Mucosa of stomach (tissue), 1 donor: ENCODE measurements around the gene RNF113B.

Experiments used
- H3K27me3 ChIP-seq: one replicate; pipeline ENCODE4 v1.7.0; 2013; ENCODE audit warnings: mild to moderate bottlenecking, low read length; ENCODE audit not compliant: control insufficient read depth, insufficient read depth
- H3K36me3 ChIP-seq: one replicate; pipeline ENCODE4 v1.7.0; 2013; ENCODE audit warnings: low read length; ENCODE audit not compliant: control insufficient read depth, insufficient read depth
- H3K4me1 ChIP-seq: one replicate; pipeline ENCODE4 v1.7.0; 2013; ENCODE audit warnings: mild to moderate bottlenecking, low read length; ENCODE audit not compliant: control insufficient read depth, insufficient read depth
- H3K4me3 ChIP-seq: one replicate; pipeline ENCODE4 v1.7.0; 2013; ENCODE audit warnings: low read length
- H3K9ac ChIP-seq: one replicate; pipeline ENCODE4 v1.7.0; 2013; ENCODE audit warnings: mild to moderate bottlenecking, low read length, moderate library complexity
- H3K9me3 ChIP-seq: one replicate; pipeline ENCODE4 v1.7.0; 2013; ENCODE audit warnings: mild to moderate bottlenecking, low read length, moderate library complexity; ENCODE audit not compliant: control insufficient read depth
- donor health status: Pancreatic carcinoma.

The RNF113B gene

GRCh38 chr13:98176777-98177608, at the start of gene RNF113B:
TSS of gene RNF113B (minus strand) at chr13:98177269. CDS start at chr13:98177236, 33 bp downstream.
- Histone ChIP-seq H3K9ac (no peak within 1 kb of the TSS), H3K9me3 (no peaks in the 10 kb centered on the region), H3K36me3 (no peaks in the 10 kb centered on the region), H3K27me3 (no peaks in the 10 kb centered on the region), H3K4me3 (no peak within 1 kb of the TSS), H3K4me1 (peaks cover 34% of the 10 kb centered on the region)

- no peaks in the 10 kb centered on the region for H3K27me3 ChIP-seq
- H3K4me3 ChIP-seq: no peak overlapping the region
- H3K9me3 ChIP-seq: no peaks in the 10 kb centered on the region
- H3K36me3 ChIP-seq: no peaks in the 10 kb centered on the region
- no peak overlapping the region for H3K9ac ChIP-seq
- H3K4me1 ChIP-seq: no peaks in the 10 kb centered on the region
These were observed 49.4 kb upstream of the RNF113B start for GRCh38 chr13:98226496-98226895.

GRCh38 chr13:98225036-98225940, 48.2 kb upstream of the RNF113B start:
- Histone ChIP-seq H3K27me3 (no peaks in the 10 kb centered on the region), H3K4me1 (no peaks in the 10 kb centered on the region), H3K36me3 (no peaks in the 10 kb centered on the region), H3K4me3 (no peak overlapping the region), H3K9ac (no peak overlapping the region), H3K9me3 (no peaks in the 10 kb centered on the region)

GRCh38 chr13:98224557-98224956, 47.5 kb upstream of the RNF113B start:
- H3K9ac ChIP-seq: no peak overlapping the region
- H3K36me3 ChIP-seq: no peaks in the 10 kb centered on the region
- no peaks in the 10 kb centered on the region for H3K27me3 ChIP-seq
- H3K4me1 ChIP-seq: no peaks in the 10 kb centered on the region
- H3K9me3 ChIP-seq: no peaks in the 10 kb centered on the region
- H3K4me3 ChIP-seq: no peak overlapping the region

GRCh38 chr13:98223741-98224140, 46.7 kb upstream of the RNF113B start:
- no peaks in the 10 kb centered on the region for H3K27me3 ChIP-seq
- no peak overlapping the region for H3K4me3 ChIP-seq
- H3K4me1 ChIP-seq: no peaks in the 10 kb centered on the region
- no peaks in the 10 kb centered on the region for H3K9me3 ChIP-seq
- H3K36me3 ChIP-seq: no peaks in the 10 kb centered on the region
- H3K9ac ChIP-seq: no peak overlapping the region

GRCh38 chr13:98222816-98223215, 45.7 kb upstream of the RNF113B start:
- Histone ChIP-seq H3K4me1 (no peaks in the 10 kb centered on the region), H3K4me3 (no peak overlapping the region), H3K27me3 (no peaks in the 10 kb centered on the region), H3K9me3 (no peaks in the 10 kb centered on the region), H3K9ac (no peak overlapping the region), H3K36me3 (no peaks in the 10 kb centered on the region)

GRCh38 chr13:98222081-98222554, 45.0 kb upstream of the RNF113B start:
- no peaks in the 10 kb centered on the region for H3K27me3 ChIP-seq
- no peak overlapping the region for H3K4me3 ChIP-seq
- no peaks in the 10 kb centered on the region for H3K9me3 ChIP-seq
- no peaks in the 10 kb centered on the region for H3K36me3 ChIP-seq
- H3K4me1 ChIP-seq: no peaks in the 10 kb centered on the region
- H3K9ac ChIP-seq: no peak overlapping the region

- Histone ChIP-seq H3K4me1 (no peaks in the 10 kb centered on the region), H3K9me3 (no peaks in the 10 kb centered on the region), H3K4me3 (no peak overlapping the region), H3K27me3 (no peaks in the 10 kb centered on the region), H3K9ac (no peak overlapping the region), H3K36me3 (no peaks in the 10 kb centered on the region)
These were observed 44.2 kb upstream of the RNF113B start for GRCh38 chr13:98221234-98221633.

GRCh38 chr13:98220271-98220791, 43.3 kb upstream of the RNF113B start:
- Histone ChIP-seq H3K36me3 (no peaks in the 10 kb centered on the region), H3K27me3 (no peaks in the 10 kb centered on the region), H3K9ac (no peak overlapping the region), H3K9me3 (no peaks in the 10 kb centered on the region), H3K4me1 (peaks cover 3% of the 10 kb centered on the region), H3K4me3 (no peak overlapping the region)

GRCh38 chr13:98219685-98220084, 42.6 kb upstream of the RNF113B start:
- Histone ChIP-seq H3K36me3 (no peaks in the 10 kb centered on the region), H3K9ac (no peak overlapping the region), H3K27me3 (no peaks in the 10 kb centered on the region), H3K4me1 (peaks cover 9% of the 10 kb centered on the region), H3K4me3 (no peak overlapping the region), H3K9me3 (no peaks in the 10 kb centered on the region)

GRCh38 chr13:98217597-98217996, 40.5 kb upstream of the RNF113B start:
- Histone ChIP-seq H3K9ac (no peak overlapping the region), H3K36me3 (no peaks in the 10 kb centered on the region), H3K9me3 (no peaks in the 10 kb centered on the region), H3K4me1 (peaks cover 20% of the 10 kb centered on the region), H3K27me3 (no peaks in the 10 kb centered on the region), H3K4me3 (no peak overlapping the region)
